SKM-1 (cell line): ENCODE data around the gene ARHGAP12.

Experiments used
- DNase-seq: peaks from one replicate; lab custom pipeline; 2025; ENCODE audit not compliant: unreplicated experiment; lab: John Stamatoyannopoulos, UW

The ARHGAP12 gene

GRCh38 chr10:31829776-31830175 lies 98.9 kb downstream of the ARHGAP12 start:
- no peak for DNase-seq

- no peak for DNase-seq
Measured at GRCh38 chr10:31823358-31823757, 105.3 kb downstream of the ARHGAP12 start.

- DNase-seq = no peak
Measured at GRCh38 chr10:31822616-31823318, 105.9 kb downstream of the ARHGAP12 start.

GRCh38 chr10:31822150-31822549 lies 106.5 kb downstream of the ARHGAP12 start:
- DNase-seq = no peak

- no peak for DNase-seq
Measured at GRCh38 chr10:31820778-31821369, 107.8 kb downstream of the ARHGAP12 start.

GRCh38 chr10:31820096-31820495 lies 108.5 kb downstream of the ARHGAP12 start:
- no peak for DNase-seq

- no peak for DNase-seq
Measured at GRCh38 chr10:31819391-31819820, 109.2 kb downstream of the ARHGAP12 start.

- DNase-seq = no peak
Measured at GRCh38 chr10:31816318-31816717, 112.3 kb downstream of the ARHGAP12 start.

- no peak for DNase-seq
Measured at GRCh38 chr10:31808258-31809218, 120.1 kb downstream of the ARHGAP12 start.

- DNase-seq = no peak
Measured at GRCh38 chr10:31804352-31804810, 124.2 kb downstream of the ARHGAP12 start.

GRCh38 chr10:31803606-31804351 lies 124.9 kb downstream of the ARHGAP12 start:
- no peak for DNase-seq

- DNase-seq = no peak
Measured at GRCh38 chr10:31799181-31799580, 129.4 kb downstream of the ARHGAP12 start.

- no peak for DNase-seq
Measured at GRCh38 chr10:31792745-31793144, 135.9 kb downstream of the ARHGAP12 start.

GRCh38 chr10:31789555-31789954 lies 139.1 kb downstream of the ARHGAP12 start:
- DNase-seq = no peak

- no peak for DNase-seq
Measured at GRCh38 chr10:31782701-31783100, 145.9 kb downstream of the ARHGAP12 start.

GRCh38 chr10:31780717-31781116 lies 147.9 kb downstream of the ARHGAP12 start:
- DNase-seq = no peak

GRCh38 chr10:31778627-31779026 lies 150.0 kb downstream of the ARHGAP12 start:
- no peak for DNase-seq

GRCh38 chr10:31776159-31776558 lies 152.5 kb downstream of the ARHGAP12 start:
- DNase-seq = no peak

- no peak for DNase-seq
Measured at GRCh38 chr10:31774928-31775650, 153.5 kb downstream of the ARHGAP12 start.

GRCh38 chr10:31774299-31774900 lies 154.2 kb downstream of the ARHGAP12 start:
- DNase-seq = no peak
